Measurements from ENCODE around the gene TRIP11.

DNA sequence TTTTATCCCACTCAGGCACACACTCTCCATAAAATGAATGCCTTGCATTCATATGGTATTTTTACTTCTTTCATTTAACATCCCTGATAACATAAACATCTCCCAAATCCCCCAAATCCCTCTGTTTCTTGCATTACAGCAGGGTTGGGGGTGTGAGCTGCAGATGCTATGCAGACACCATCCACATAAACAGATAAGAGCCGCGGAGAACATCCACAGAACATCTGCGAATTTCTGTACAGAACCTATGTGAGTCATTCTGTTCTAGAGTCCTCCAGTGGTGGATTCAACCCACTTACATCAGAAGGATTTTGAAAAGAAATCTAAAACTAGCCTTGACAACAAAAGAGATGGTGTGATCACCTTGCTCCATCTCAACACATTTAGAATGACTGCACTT lies 112.7 kb downstream of the TRIP11 start:
- TF ChIP-seq, protein P1, sequence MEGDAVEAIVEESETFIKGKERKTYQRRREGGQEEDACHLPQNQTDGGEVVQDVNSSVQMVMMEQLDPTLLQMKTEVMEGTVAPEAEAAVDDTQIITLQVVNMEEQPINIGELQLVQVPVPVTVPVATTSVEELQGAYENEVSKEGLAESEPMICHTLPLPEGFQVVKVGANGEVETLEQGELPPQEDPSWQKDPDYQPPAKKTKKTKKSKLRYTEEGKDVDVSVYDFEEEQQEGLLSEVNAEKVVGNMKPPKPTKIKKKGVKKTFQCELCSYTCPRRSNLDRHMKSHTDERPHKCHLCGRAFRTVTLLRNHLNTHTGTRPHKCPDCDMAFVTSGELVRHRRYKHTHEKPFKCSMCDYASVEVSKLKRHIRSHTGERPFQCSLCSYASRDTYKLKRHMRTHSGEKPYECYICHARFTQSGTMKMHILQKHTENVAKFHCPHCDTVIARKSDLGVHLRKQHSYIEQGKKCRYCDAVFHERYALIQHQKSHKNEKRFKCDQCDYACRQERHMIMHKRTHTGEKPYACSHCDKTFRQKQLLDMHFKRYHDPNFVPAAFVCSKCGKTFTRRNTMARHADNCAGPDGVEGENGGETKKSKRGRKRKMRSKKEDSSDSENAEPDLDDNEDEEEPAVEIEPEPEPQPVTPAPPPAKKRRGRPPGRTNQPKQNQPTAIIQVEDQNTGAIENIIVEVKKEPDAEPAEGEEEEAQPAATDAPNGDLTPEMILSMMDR (IDR thresholded peaks at IDR 0.05; ENCODE audit: low read depth, low read length): no peak
- TF ChIP-seq POLR2A (IDR thresholded peaks at IDR 0.05; ENCODE audit: extremely low read depth, insufficient read length): no peak
